ENCODE measurements around the gene MAP7D1.

Gene MAP7D1

GRCh38 chr1:36114371-36114770, 41.6 kb upstream of the MAP7D1 start:
- TF ChIP-seq CTCF (IDR thresholded peaks at IDR 0.05) (no peak), ZFX (IDR thresholded peaks at IDR 0.05; ENCODE audit: borderline replicate concordance) (no peak)
- H3K27ac ChIP-seq, result no peak overlapping the region

- H3K27ac ChIP-seq, result no peak overlapping the region
- no peak for TF ChIP-seq ZFX (IDR thresholded peaks at IDR 0.05; ENCODE audit: borderline replicate concordance)
- no peak for TF ChIP-seq CTCF (IDR thresholded peaks at IDR 0.05)
Observed at GRCh38 chr1:36115200-36115669, 40.7 kb upstream of the MAP7D1 start.

DNA sequence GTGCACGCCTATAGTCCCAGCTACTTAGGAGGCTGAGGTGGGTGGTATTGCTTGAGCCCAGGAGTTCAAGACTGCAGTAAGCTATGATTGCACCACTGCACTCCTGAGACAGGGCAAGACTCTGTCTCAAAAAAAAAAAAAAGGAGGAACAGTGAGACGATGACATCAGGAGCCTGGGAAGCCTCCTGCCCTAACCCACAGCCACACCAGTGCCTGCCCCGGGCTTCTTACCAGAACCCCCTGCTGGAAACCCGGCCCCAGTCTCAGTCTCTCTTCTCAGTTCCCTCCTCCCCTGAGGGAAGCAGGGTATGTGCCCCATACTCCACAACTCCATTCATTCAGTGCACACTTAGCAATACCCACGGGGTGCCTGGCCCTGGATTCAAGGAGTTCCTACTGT, 40.0 kb upstream of the MAP7D1 start:
- TF ChIP-seq ZFX (IDR thresholded peaks at IDR 0.05; ENCODE audit: borderline replicate concordance) (no peak), CTCF (IDR thresholded peaks at IDR 0.05) (no peak)
- H3K27ac ChIP-seq, result no peak overlapping the region

DNA sequence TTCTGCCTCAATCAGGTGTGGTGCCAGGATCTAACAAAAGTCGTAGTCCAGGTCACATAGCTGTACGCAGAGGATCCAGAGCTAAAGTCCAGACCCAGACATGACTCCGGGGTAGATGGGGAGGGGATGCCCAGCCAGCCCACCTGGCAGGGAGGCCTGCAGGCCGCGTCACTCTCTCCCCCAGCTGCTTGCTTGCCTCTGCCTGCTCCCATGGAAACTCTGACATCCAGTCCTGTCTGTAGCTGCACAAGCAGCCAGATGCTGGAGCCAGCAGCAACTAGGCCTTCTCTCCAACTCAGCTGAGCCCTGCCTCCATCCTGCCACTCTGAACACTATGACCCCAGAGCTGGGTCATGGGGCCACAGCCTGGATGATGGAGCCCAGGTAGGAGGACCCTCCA, 39.1 kb upstream of the MAP7D1 start:
- H3K27ac ChIP-seq, result no peak overlapping the region

DNA sequence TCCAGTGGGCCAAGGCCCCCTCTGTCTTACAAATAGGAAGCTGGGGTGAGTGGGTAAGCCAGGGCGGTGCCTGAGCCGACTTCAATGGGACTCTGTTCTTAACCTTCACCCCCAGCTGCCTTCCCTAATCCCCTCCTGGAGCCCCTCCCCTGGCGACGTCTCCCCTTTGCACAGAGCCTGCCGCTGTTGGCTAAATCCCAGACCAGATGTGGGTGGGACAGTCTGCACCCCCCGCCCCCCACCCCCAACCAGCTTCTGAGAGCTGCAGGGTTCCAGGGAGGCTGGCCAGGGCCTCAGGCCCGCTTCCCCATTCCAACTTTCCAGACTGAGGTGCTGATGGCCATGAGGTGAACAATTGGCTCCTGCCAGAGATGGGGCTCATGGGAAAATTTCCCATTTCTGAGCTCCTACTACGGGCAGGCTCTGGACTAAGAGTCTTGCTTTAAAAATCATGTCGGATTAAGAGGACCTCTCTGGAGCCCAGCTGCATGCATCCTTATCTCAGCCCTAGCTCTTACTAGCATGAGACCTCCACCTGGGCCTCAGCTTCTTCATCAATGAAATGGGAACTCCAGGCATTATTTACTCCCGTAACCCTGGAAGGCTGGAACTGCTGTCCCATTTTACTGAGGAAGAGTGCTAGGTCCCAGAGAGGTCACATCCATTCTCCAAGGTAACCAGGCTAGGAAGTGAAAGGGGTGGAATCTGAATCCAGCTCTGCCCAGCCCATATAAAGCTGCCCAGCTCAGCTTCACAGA, 37.3 kb upstream of the MAP7D1 start:
- no peak overlapping the region for H3K27ac ChIP-seq
- TF ChIP-seq CTCF (IDR thresholded peaks at IDR 0.05) (no peak), ZFX (IDR thresholded peaks at IDR 0.05; ENCODE audit: borderline replicate concordance) (no peak)

More for the DNA sequence above, 39.1 kb upstream of the MAP7D1 start:
- TF ChIP-seq ZFX (IDR thresholded peaks at IDR 0.05; ENCODE audit: borderline replicate concordance) (no peak), CTCF (IDR thresholded peaks at IDR 0.05) (no peak)

DNA sequence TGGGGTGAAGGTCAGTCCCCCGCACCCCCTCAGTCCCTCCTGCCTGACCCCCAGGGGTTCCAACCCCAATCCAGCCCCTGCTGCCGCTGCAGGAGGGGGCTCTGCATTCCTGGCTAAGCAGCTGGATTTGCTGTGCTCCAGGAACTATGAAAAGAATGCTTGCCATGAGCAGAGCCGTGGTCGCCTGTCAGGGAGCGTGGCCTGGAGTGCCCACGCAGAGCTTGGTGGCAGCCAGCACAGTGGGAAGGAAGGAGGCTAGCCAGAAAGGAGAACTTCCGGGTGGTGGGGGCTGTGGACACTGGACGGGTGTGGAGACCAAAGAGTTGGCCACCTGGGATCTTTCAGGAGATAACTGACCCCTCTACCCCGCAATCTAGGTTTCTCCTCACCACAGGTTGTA, 36.5 kb upstream of the MAP7D1 start:
- TF ChIP-seq CTCF (IDR thresholded peaks at IDR 0.05), result no peak
- H3K27ac ChIP-seq, result no peak overlapping the region
